Superior temporal gyrus (tissue), 1 donor: ENCODE data around the gene DYNLT2.
"Not testable (repeated sequence)": the region's sequence is repeated elsewhere in the genome, so short reads cannot be mapped to it uniquely, and the experiment has no call there.

Experiments used
- DNase-seq: peaks from one replicate; pipeline ENCODE4 v3.0.0-alpha.2; 2016; ENCODE audit errors: extremely low spot score

The DYNLT2 gene

GRCh38 chr6:169783971-169784820, 32.8 kb upstream of the DYNLT2 start:
- DNase-seq, result no peak

- DNase-seq, result no peak
These were observed 32.0 kb upstream of the DYNLT2 start for GRCh38 chr6:169783401-169783800.

- DNase-seq, result no peak
These were observed 31.6 kb upstream of the DYNLT2 start for GRCh38 chr6:169782966-169783365.

GRCh38 chr6:169780571-169781091, 29.3 kb upstream of the DYNLT2 start:
- no peak for DNase-seq

- no peak for DNase-seq
These were observed 28.5 kb upstream of the DYNLT2 start for GRCh38 chr6:169779896-169780295.

- DNase-seq, result no peak
These were observed 27.9 kb upstream of the DYNLT2 start for GRCh38 chr6:169779092-169779815.

- DNase-seq, result no peak
These were observed 27.3 kb upstream of the DYNLT2 start for GRCh38 chr6:169778646-169779045.

GRCh38 chr6:169777896-169778295, 26.5 kb upstream of the DYNLT2 start:
- DNase-seq, result no peak

GRCh38 chr6:169776379-169776778, 25.0 kb upstream of the DYNLT2 start:
- DNase-seq, result no peak

GRCh38 chr6:169775321-169775720, 23.9 kb upstream of the DYNLT2 start:
- no peak for DNase-seq

- DNase-seq, result no peak
These were observed 23.0 kb upstream of the DYNLT2 start for GRCh38 chr6:169774347-169774746.

- no peak for DNase-seq
These were observed 15.8 kb upstream of the DYNLT2 start for GRCh38 chr6:169766921-169767736.

- peak; percentile 13 for DNase-seq
These were observed 14.9 kb upstream of the DYNLT2 start for GRCh38 chr6:169766232-169766631.

GRCh38 chr6:169765789-169766188, 14.4 kb upstream of the DYNLT2 start:
- DNase-seq, result not testable (repeated sequence)

- no peak for DNase-seq
These were observed 12.5 kb upstream of the DYNLT2 start for GRCh38 chr6:169763881-169764280.

- DNase-seq, result no peak
These were observed 11.9 kb upstream of the DYNLT2 start for GRCh38 chr6:169763308-169763707.

GRCh38 chr6:169755162-169755561, 3.8 kb upstream of the DYNLT2 start:
- DNase-seq, result no peak

GRCh38 chr6:169752074-169752623, 777 bp upstream of the DYNLT2 start:
- DNase-seq, result no peak

- no peak for DNase-seq
These were observed 4.8 kb downstream of the DYNLT2 start for GRCh38 chr6:169746556-169746955.

GRCh38 chr6:169745405-169745804, 6.0 kb downstream of the DYNLT2 start:
- no peak for DNase-seq

- DNase-seq, result no peak
These were observed 10.0 kb downstream of the DYNLT2 start for GRCh38 chr6:169741344-169741743.
